Spleen (tissue), 7 donors: ENCODE data around the gene YTHDF1.

ENCODE experiments used
- POLR2A ChIP-seq, 3 donors: fragments of 450-650 bp; IDR thresholded peaks; one replicate each; pipeline ENCODE4 v1.5.1; 2017; ENCODE audit warnings: antibody characterized with exemption in 3 of 3, mild to moderate bottlenecking in 1 of 3
- POLR2AphosphoS5 ChIP-seq, 3 donors: sonication (generic); formaldehyde crosslinking; IDR thresholded peaks; one replicate each; pipeline ENCODE4 v1.5.1; 2017; ENCODE audit warnings: antibody characterized with exemption in 3 of 3
- TF ChIP-seq, protein P1 (sequence below), 11 experiments: fragments of 200-600 bp in 7 of 11; fragments of 450-650 bp in 4 of 11; sonication (generic) in 4 of 11; IDR thresholded peaks in 8 of 11; conservative IDR thresholded peaks in 3 of 11; 1 replicate in 7 of 11; 2 replicates in 4 of 11; pipeline versions ENCODE4 v1.4.0 to v1.8.0; 2016 to 2021; ENCODE audit warnings: antibody characterized with exemption in 11 of 11, inconsistent platforms in 4 of 11, mild to moderate bottlenecking in 1 of 11
- donor health status: DM: no; HTN: no; CAD: no; lungs with moderate emphysema.
- donor health status: DM: no; HTN: no; CAD: no.
- donor health status: DM: no; HTN: no; CAD: no.

DNA sequence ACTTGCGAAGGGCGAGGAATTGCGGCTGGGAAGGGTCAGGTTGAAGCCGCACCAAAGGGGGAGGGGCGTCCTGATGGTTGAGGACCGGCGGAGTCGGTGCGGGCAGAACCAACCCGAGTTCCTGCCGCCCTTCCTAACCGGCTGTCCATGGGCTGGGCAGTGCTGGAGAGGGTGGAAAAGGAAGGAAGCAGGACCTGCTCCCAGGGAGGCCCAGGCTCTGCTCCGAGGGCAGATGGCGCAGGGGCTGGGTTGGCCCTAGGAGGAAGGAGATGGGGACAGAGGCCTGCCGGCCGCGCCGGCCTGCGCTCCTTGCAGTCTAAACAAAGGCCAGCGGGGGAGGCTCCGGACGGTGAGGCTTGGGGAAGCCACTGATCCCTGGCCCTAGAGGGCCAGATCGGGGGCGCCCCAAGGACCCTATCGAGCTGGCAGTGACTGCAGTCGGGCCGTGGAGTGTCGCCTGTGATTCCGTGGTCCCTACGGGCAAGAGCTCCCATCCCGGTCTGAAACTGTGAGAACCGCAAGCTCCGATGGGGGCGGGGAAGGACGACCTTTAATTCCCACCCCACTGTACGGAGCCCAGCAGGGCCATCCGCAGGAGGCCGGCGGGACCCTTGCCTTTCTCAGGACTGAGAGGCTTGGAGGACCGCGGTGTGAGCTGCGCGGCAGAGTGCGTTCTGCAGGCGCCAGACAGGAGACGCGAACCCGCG, 39.4 kb downstream of the YTHDF1 start:
- TF ChIP-seq, protein P1, sequence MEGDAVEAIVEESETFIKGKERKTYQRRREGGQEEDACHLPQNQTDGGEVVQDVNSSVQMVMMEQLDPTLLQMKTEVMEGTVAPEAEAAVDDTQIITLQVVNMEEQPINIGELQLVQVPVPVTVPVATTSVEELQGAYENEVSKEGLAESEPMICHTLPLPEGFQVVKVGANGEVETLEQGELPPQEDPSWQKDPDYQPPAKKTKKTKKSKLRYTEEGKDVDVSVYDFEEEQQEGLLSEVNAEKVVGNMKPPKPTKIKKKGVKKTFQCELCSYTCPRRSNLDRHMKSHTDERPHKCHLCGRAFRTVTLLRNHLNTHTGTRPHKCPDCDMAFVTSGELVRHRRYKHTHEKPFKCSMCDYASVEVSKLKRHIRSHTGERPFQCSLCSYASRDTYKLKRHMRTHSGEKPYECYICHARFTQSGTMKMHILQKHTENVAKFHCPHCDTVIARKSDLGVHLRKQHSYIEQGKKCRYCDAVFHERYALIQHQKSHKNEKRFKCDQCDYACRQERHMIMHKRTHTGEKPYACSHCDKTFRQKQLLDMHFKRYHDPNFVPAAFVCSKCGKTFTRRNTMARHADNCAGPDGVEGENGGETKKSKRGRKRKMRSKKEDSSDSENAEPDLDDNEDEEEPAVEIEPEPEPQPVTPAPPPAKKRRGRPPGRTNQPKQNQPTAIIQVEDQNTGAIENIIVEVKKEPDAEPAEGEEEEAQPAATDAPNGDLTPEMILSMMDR (IDR thresholded peaks at IDR 0.05 in 8 of 11, conservative IDR thresholded peaks at IDR 0.05 in 3 of 11) = no peak
- TF ChIP-seq POLR2A (IDR thresholded peaks at IDR 0.05) = no peak
- no peak for TF ChIP-seq POLR2AphosphoS5 (IDR thresholded peaks at IDR 0.05)
